GM12864 (cell line): ENCODE results near the gene ATG14.

ENCODE experiments used
- DNase-seq: peaks from one replicate; pipeline ENCODE4 v3.0.0-alpha.2; 2011; ENCODE audit warnings: low read depth
- H3K4me3 ChIP-seq: 2 replicates; pipeline ENCODE4 v1.5.1; 2011; ENCODE audit warnings: mild to moderate bottlenecking, low read depth, low read length, control low read depth
- TF ChIP-seq, protein P1 (sequence below): IDR thresholded peaks from 2 replicates; pipeline ENCODE4 v1.5.1; 2011; ENCODE audit warnings: low read depth, mild to moderate bottlenecking, moderate library complexity, low read length, control low read depth, inconsistent platforms; ENCODE audit errors: missing control alignments

Gene ATG14

DNA sequence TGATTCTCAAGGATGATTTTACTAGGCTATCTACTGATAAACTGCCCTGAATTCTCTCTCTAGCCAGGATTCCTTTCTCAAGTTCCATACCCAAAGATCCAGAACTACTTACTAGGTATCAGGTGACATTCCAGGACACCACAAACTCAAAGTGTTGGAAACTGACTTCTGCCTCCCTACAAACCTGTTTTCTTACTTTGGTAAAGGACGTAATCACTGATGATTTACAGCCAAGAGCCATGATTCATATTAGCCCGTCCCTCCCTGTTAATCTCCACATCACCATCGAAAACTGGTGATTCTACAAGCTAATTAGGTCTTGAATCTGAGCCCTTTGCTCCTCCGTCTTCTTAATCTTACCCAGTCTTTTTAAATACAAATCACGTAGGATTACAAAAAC is 1.0 kb upstream of the ATG14 start:
- DNase-seq = no peak
- no peak overlapping the region for H3K4me3 ChIP-seq
- TF ChIP-seq, protein P1, sequence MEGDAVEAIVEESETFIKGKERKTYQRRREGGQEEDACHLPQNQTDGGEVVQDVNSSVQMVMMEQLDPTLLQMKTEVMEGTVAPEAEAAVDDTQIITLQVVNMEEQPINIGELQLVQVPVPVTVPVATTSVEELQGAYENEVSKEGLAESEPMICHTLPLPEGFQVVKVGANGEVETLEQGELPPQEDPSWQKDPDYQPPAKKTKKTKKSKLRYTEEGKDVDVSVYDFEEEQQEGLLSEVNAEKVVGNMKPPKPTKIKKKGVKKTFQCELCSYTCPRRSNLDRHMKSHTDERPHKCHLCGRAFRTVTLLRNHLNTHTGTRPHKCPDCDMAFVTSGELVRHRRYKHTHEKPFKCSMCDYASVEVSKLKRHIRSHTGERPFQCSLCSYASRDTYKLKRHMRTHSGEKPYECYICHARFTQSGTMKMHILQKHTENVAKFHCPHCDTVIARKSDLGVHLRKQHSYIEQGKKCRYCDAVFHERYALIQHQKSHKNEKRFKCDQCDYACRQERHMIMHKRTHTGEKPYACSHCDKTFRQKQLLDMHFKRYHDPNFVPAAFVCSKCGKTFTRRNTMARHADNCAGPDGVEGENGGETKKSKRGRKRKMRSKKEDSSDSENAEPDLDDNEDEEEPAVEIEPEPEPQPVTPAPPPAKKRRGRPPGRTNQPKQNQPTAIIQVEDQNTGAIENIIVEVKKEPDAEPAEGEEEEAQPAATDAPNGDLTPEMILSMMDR = no peak

DNA sequence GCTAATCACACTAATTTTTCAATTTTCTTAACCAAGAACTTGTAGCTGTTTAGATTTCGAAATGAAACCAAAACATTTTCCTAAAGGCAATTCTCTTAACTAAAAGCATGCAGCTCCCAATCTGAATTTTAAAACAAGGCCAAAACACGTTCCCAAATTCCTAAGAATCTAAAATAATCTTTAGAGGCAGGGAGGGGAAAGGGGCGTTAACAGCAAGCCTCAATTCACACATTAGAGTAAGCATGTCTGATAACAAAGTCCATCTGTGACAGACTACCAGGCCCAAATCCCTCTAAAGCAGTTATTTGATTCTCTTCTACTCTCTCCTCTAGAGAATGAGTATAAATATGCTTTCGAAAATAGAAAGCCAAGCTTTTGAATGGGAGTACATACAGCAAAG is 754 bp downstream of the ATG14 start:
- TF ChIP-seq, protein P1 = no peak
- peak overlapping the region; percentile 93 for H3K4me3 ChIP-seq

DNA sequence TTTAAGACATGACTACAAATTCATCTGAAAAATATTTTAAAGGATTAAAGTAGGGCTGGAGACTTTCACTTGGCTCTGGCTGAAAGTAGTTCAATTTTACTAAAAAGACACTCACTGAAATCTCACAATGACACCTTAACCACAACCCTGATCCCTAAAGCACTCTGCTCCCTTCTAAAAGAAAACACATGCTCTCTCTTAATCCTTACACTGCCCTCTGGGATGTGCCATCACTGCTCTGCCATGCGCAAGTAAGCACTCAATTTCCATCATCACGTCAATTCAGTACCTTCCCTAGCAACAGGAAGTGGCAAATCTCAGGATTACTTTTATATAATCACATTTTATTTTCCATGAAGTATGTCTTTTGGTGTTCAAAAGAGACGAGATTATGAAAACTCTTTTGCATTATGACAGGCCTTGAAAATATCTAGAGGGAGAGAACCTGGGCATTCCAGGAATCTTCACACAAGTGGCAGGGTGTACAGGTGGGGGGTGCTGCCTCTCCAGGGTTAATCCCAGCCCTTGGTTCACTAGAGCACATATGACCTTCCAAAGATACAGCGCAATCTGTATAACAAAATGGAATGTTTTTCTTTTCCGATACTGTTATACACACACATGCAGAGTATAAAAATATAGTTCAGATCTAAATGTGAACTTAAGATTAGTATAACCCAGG is 7.3 kb downstream of the ATG14 start:
- TF ChIP-seq, protein P1 = no peak
- no peak overlapping the region for H3K4me3 ChIP-seq
- no peak for DNase-seq

More for the DNA sequence above, 754 bp downstream of the ATG14 start:
- no peak for DNase-seq

DNA sequence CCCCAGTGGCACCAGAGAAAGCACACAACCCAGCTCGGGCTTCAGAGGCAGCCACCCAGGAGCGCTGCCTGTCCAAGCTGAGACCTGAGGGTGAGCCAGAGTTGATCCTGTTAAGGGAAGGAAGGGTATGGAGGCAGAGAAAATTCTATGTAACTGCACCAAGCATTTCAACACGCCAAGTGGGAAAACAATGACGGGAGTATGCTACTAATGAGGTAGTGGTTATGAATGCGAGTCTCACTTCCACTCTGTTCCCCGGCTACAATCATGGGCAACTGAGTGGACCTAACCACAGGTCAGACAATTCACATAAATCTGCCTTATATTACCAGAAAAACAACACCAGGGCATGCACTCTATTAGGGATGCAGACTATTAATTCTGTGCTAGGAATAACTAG is 9.9 kb downstream of the ATG14 start:
- no peak for DNase-seq
- TF ChIP-seq, protein P1 = no peak
- no peak overlapping the region for H3K4me3 ChIP-seq

DNA sequence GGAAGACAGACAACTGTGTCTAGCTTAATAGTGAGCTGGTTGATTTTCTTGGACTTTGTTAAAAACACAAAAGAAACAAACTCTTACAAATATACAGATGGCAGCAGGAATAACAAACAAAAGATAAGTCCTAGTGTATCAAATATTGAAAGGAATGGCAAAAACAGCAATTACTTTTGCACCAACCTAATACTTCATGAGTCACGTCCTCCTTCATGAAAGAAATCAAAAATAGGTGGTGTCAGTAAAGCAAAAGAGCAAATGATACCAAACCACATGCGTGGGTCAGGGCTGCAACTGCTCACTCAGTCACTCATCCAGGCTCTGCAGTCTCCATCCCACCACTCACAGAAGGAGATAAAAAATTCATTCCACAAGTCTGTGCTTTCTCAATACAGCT is 11.8 kb downstream of the ATG14 start:
- TF ChIP-seq, protein P1 = no peak
- no peak overlapping the region for H3K4me3 ChIP-seq
- DNase-seq = no peak

DNA sequence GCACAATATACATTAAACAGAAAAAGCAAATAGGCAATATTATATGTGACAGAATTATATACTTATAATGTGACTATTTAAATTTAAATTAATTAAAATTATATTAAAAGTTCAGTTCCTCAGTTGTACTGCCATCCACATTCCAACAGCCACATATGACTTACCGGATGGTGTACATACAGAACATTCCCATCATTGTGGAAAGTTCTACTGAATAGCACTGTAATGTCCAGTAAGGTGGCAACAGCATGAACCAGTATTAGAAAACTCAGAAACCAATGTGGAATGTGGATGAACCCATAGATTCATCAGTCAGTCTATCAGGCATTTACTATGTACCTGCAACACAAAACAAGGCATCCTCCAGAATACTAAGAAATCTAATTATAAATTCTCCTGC is 12.4 kb downstream of the ATG14 start:
- TF ChIP-seq, protein P1 = no peak
- DNase-seq = no peak
- H3K4me3 ChIP-seq = no peak overlapping the region

DNA sequence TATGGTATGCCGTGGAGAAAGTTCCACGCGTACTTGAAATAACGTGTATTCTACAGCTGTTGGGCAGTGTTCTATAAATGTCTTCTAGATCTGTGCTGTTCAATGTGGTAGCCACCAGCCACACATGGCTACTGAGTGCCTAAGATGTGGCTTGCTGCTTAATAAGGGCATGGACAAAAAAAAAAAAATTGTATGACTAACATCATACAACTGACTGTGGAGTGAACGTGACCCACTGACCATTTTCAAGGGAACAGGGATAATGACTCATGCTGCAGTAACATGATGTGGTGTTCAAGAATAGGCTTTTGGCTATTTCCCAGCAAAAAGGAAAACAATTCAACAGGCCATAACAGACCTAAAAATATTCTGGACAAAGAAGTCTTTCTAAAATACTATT is 13.0 kb downstream of the ATG14 start:
- H3K4me3 ChIP-seq = no peak overlapping the region
- TF ChIP-seq, protein P1 = no peak
- DNase-seq = no peak
